Middle frontal gyrus (tissue), 1 donor: ENCODE results near the gene UBXN6.

Source experiments
- DNase-seq: peaks from one replicate; pipeline ENCODE4 v3.0.0-alpha.2; 2015; ENCODE audit warnings: low spot score; ENCODE audit errors: extremely low spot score

The UBXN6 gene

GRCh38 chr19:4442819-4443146 lies 14.8 kb downstream of the UBXN6 start:
- DNase-seq, result no peak

GRCh38 chr19:4441994-4442818 lies 15.4 kb downstream of the UBXN6 start:
- no peak for DNase-seq

GRCh38 chr19:4439243-4439642 lies 18.4 kb downstream of the UBXN6 start:
- peak; percentile 32 for DNase-seq

GRCh38 chr19:4437103-4437502 lies 20.5 kb downstream of the UBXN6 start:
- no peak for DNase-seq

- no peak for DNase-seq
Observed at GRCh38 chr19:4436231-4436630, 21.4 kb downstream of the UBXN6 start.

GRCh38 chr19:4434391-4434790 lies 23.2 kb downstream of the UBXN6 start:
- DNase-seq, result no peak

- no peak for DNase-seq
Observed at GRCh38 chr19:4432918-4433506, 24.6 kb downstream of the UBXN6 start.

- DNase-seq, result no peak
Observed at GRCh38 chr19:4431808-4432674, 25.6 kb downstream of the UBXN6 start.

- DNase-seq, result no peak
Observed at GRCh38 chr19:4431296-4431695, 26.3 kb downstream of the UBXN6 start.

GRCh38 chr19:4430760-4431159 lies 26.8 kb downstream of the UBXN6 start:
- no peak for DNase-seq

GRCh38 chr19:4429771-4430171 lies 27.8 kb downstream of the UBXN6 start:
- DNase-seq, result no peak

- no peak for DNase-seq
Observed at GRCh38 chr19:4429256-4429655, 28.3 kb downstream of the UBXN6 start.

- no peak for DNase-seq
Observed at GRCh38 chr19:4428326-4428975, 29.1 kb downstream of the UBXN6 start.

GRCh38 chr19:4425537-4425936 lies 32.1 kb downstream of the UBXN6 start:
- no peak for DNase-seq

- DNase-seq, result no peak
Observed at GRCh38 chr19:4423416-4424126, 34.0 kb downstream of the UBXN6 start.

- DNase-seq, result no peak
Observed at GRCh38 chr19:4416268-4416667, 41.3 kb downstream of the UBXN6 start.

- DNase-seq, result peak; percentile 56
Observed at GRCh38 chr19:4415352-4415751, 42.2 kb downstream of the UBXN6 start.

- DNase-seq, result no peak
Observed at GRCh38 chr19:4414800-4415321, 42.7 kb downstream of the UBXN6 start.

GRCh38 chr19:4414144-4414799 lies 43.3 kb downstream of the UBXN6 start:
- no peak for DNase-seq

- no peak for DNase-seq
Observed at GRCh38 chr19:4413588-4413987, 44.0 kb downstream of the UBXN6 start.
